ENCODE data around the gene PGPEP1. TPM values are rescaled to one million over a fixed set of nuclear protein-coding genes. Genes with fewer than 3 reads are reported as not detected.

Gene PGPEP1
- polyA plus RNA-seq, 1 donor from 2014 or later = 5.9 TPM

DNA sequence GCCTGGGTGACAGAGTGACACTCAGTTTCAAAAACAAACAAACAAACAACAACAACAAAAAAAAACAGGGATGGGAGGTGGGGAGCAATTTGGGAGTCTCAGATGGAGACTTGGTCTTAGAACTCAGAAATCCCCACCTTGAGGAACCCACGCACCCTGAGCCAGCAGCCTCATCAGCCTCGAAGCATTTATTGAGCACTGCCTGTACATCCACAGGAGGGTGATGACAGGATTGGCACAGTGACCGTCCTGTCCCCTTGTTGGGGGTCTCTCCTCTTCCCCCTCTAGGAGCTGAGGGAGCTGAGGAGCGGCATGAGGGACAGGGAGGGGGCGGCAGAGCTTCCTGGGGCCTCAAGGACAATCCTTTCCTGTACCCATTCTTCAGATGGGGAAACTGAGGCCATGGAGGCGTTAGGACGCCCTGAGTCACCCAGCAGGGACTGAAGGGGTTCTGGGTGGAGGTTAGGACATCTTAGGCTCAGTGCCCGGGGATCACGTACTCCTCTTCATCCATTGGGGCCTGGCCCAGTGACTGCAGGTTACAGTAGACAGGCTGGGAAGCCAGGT, 51.2 kb downstream of the PGPEP1 start:
- no peak for TF ChIP-seq EZH2 (IDR thresholded peaks at IDR 0.05; ENCODE audit: borderline replicate concordance, insufficient read depth, low read length, poor library complexity, severe bottlenecking)
- no peak for TF ChIP-seq SMC3 (conservative IDR thresholded peaks at IDR 0.05; ENCODE audit: poor library complexity)
- TF ChIP-seq POLR2AphosphoS5 (IDR thresholded peaks at IDR 0.05) = no peak
- TF ChIP-seq REST (IDR thresholded peaks at IDR 0.05; ENCODE audit: borderline replicate concordance) = no peak
- no peak for TF ChIP-seq RAD21 (conservative IDR thresholded peaks at IDR 0.05)
- TF ChIP-seq MXI1 (conservative IDR thresholded peaks at IDR 0.05; ENCODE audit: poor library complexity, severe bottlenecking) = no peak
- TF ChIP-seq EP300 (conservative IDR thresholded peaks at IDR 0.05; ENCODE audit: poor library complexity, severe bottlenecking) = no peak
- TF ChIP-seq TAF1 (IDR thresholded peaks at IDR 0.05; ENCODE audit: low read depth) = no peak
- no peak for TF ChIP-seq CTCF (IDR thresholded peaks at IDR 0.05; ENCODE audit: poor library complexity, severe bottlenecking)
- H3K9ac ChIP-seq (ENCODE audit: low read length) = no peak overlapping the region
- H2AFZ ChIP-seq (ENCODE audit: low read depth, low read length) = no peak overlapping the region

DNA sequence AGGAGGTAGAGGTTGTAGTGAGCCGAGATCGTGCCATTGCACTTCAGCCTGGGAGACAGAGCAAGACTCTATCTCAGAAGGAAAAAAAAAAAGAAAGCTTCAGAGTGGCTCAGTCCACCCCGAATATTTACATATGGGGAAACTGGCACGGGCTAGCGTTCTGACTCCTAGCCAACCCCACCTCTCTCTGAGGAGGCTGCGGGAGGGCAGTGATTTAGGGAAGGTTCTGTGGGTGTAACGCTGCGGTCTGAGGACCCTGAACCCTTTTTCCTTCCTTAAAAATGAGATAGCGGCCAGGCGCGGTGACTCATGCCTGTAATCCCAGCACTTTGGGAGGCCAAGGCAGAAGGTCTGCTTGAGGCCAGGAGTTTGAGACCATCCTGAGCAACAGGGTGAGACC, 52.0 kb downstream of the PGPEP1 start:
- Histone ChIP-seq H3K36me3 (ENCODE audit: insufficient read depth, low read length) (no peaks in the 10 kb centered on the region), H3K79me2 (replicated peaks; ENCODE audit: insufficient read depth, low read length) (no peaks in the 10 kb centered on the region), H2AFZ (ENCODE audit: low read depth, low read length) (no peak overlapping the region), H3K4me3 (ENCODE audit: low read length) (no peak overlapping the region), H3K9me3 (ENCODE audit: low read length) (no peaks in the 10 kb centered on the region), H3K4me2 (ENCODE audit: low read length) (no peak overlapping the region), H4K20me1 (ENCODE audit: insufficient read depth) (no peaks in the 10 kb centered on the region), H3K9ac (ENCODE audit: low read length) (no peak overlapping the region), H3F3A (ENCODE audit: insufficient read depth, low read length, poor library complexity, severe bottlenecking) (no peaks in the 10 kb centered on the region), H3K9me2 (ENCODE audit: insufficient read depth, low read length) (no peaks in the 10 kb centered on the region), H3K27me3 (ENCODE audit: insufficient read depth, low read depth, low read length) (peaks cover 5% of the 10 kb centered on the region), H3K27ac (ENCODE audit: low read length) (no peak overlapping the region)
- TF ChIP-seq POLR2AphosphoS5 (IDR thresholded peaks at IDR 0.05) (no peak), RAD21 (conservative IDR thresholded peaks at IDR 0.05) (no peak), EZH2 (IDR thresholded peaks at IDR 0.05; ENCODE audit: borderline replicate concordance, insufficient read depth, low read length, poor library complexity, severe bottlenecking) (no peak), CTCF (IDR thresholded peaks at IDR 0.05; ENCODE audit: poor library complexity, severe bottlenecking) (no peak), SMC3 (conservative IDR thresholded peaks at IDR 0.05; ENCODE audit: poor library complexity) (no peak), REST (IDR thresholded peaks at IDR 0.05; ENCODE audit: borderline replicate concordance) (no peak), EP300 (conservative IDR thresholded peaks at IDR 0.05; ENCODE audit: poor library complexity, severe bottlenecking) (no peak), MXI1 (conservative IDR thresholded peaks at IDR 0.05; ENCODE audit: poor library complexity, severe bottlenecking) (no peak), TAF1 (IDR thresholded peaks at IDR 0.05; ENCODE audit: low read depth) (no peak)

More for the DNA sequence above, 51.2 kb downstream of the PGPEP1 start:
- Histone ChIP-seq H3K36me3 (ENCODE audit: insufficient read depth, low read length) (no peaks in the 10 kb centered on the region), H3K9me3 (ENCODE audit: low read length) (no peaks in the 10 kb centered on the region), H3K4me3 (ENCODE audit: low read length) (no peak overlapping the region), H3K79me2 (replicated peaks; ENCODE audit: insufficient read depth, low read length) (no peaks in the 10 kb centered on the region), H3K27ac (ENCODE audit: low read length) (no peak overlapping the region), H3F3A (ENCODE audit: insufficient read depth, low read length, poor library complexity, severe bottlenecking) (no peaks in the 10 kb centered on the region), H3K9me2 (ENCODE audit: insufficient read depth, low read length) (no peaks in the 10 kb centered on the region), H3K27me3 (ENCODE audit: insufficient read depth, low read depth, low read length) (peaks cover 9% of the 10 kb centered on the region), H4K20me1 (ENCODE audit: insufficient read depth) (no peaks in the 10 kb centered on the region), H3K4me2 (ENCODE audit: low read length) (no peak overlapping the region)

Measured in neural cell (in vitro differentiated cells).